Activated T-cell treated with anti-CD3 and anti-CD28 coated beads for 1 hour (primary cell): ENCODE measurements around the gene IRF5.
"Not testable (repeated sequence)": the region's sequence is repeated elsewhere in the genome, so short reads cannot be mapped to it uniquely, and the experiment has no call there.

ENCODE experiments used
- DNase-seq: peaks from one replicate; pipeline ENCODE4 v3.0.0-alpha.2; 2020; ENCODE audit warnings: low read depth

IRF5 gene

DNA sequence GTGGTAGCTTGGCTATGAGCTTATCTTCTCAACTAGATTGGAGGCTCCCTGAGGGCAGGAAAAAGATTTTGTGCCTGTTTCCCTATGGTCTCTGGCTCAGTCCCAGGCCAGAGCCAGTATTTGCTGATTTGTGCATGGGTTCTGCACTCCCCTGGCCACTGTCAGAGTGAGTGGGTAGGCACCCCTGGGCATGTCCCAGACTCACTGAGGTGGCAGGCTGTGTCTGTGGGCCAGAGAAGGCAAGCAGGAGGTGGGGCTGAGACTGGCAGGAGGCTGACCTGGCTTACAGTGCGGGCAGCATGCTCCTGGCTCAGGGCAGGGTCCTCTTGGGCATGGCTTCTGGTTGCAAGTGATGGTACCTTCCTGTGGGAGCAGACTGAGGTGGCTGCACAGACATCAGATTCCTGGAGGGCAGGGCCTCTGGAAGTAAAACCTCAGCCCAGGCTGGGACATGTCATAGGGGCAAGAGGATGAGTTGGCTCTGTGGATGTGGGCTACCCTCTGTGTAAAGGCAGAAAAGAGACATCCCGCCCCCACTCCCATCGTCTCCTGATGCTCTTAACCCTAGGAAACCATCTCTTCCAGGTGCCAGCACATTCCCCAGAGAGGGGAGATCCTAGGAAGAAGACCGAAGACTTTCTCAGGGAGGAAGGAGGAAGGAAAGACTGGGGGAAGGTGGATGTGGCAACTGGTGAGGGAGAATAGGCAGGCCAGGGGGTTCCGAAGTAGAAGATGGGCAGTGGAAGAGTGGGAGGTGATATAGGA lies 31.5 kb upstream of the IRF5 start:
- DNase-seq = no peak

DNA sequence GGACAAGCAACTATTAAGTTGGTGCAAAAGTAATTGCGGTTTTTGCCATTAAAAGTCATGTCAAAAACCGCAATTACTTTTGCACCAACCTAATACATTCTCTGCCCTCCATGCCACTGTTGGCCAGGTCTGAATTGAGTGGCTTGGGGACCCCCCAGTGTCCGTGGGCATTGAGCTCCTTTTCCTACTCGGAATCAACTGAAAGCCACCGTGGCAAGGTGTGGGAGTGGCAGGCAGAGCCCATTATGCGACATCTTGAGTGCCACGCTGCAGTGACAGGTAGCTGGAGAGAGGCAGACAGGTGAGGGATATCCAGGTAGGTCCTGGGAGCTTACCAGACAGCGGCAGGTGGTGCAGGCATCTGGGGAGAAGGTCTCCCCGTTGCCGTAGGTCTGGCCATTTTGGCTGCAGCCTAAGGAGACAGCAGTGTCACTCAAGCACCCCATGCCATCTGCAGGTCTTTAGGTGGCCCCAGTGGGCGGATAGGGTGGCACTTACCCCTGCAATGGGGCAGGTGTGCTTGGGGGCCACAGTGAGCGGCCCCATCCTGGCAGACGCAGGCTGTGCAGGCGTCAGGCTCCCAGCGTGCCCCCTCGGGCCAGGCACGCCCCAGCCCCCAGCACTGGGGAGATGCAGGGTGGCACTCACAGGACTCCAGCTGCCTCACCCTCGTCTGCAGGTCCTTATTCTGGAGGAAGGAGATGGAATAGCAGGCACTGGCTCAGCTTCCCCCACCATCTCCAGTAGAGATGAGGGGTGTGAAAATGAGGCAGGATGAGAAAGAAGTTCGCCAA lies 30.8 kb upstream of the IRF5 start:
- DNase-seq = no peak

GRCh38 chr7:128908750-128909624 lies 28.7 kb upstream of the IRF5 start:
- no peak for DNase-seq

DNA sequence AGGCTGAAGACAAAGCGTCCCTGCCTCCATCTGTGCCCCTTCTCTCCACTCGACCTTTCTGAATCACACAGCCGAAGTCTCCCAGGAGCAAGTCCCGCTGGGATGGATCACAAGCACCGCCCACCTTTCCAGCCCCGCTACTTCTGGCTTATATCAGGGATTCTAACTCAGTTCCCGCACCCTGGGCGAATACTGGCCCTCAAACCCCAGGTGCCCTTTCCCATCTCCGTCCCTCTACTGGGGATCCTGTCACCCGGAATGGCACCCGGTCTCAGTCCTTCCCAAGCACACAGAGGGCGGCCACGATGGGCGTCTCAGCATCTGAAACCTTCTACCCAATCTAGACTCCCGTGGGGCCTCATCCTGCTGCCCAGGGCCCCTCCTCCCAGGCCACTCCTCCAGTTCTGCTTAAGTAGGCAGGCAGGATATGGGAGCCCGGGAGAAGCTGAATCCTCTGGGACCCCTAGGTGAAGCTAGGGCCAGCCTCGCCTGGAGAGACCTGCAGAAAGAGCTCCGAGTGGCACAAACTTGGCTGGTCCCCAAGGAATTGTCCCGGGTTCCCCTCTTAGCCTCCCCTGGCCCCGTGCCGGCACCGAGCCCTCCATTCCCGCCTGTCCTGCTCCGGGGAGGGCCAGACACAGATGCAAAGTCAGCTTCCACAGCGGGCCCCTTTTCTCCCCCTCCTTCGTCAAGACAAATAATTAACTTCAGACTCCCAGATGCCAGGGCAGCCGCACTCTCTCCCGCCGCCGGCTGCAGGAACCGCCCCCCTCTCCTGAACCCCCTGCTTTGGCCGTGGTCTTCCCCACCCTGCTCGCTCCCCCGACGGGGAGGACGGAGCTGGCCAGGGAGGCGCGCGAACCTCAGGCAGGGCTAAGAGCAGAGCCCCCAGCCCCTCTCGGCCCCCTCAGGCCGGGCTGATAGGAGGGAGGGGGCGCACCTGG lies 27.8 kb upstream of the IRF5 start:
- DNase-seq = no peak

GRCh38 chr7:128910569-128910945 lies 27.2 kb upstream of the IRF5 start, which contains the start of gene KCP:
Gene KCP, minus strand, starts transcription at chr7:128910709. Its CDS starts 33 bp downstream, at chr7:128910676.
- no peak for DNase-seq

DNA sequence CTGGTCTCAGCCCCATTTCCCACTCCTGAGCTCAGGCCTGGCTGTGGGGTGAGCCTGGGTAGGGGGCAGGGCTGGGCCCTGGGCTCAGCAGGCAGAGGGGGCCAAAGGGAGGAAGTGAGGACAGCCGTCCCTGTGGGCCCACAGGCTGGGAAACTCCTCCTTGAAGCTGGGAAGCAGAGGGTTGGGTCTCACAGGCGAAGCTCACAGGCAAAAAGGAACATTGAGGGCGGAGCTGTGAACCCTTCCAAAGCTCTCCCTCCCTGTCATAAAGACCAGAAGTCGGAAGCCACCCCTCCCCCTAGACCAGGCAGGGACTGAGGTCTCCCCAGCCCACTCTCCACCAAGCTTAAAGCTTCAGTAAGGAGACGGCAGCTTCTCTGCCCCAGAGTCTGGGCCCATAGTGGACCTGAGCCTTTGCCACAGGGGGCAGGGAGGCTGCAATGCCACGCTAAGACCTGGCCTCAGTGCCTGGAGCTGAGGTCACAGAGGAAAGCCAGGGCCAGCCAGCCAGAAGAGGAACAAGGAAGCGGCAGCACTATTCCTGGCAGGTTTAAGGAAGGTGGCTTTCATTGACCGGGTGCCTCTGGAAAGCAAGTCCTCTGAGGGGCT lies 26.2 kb upstream of the IRF5 start:
- DNase-seq = no peak

- DNase-seq = no peak
These were observed 25.4 kb upstream of the IRF5 start for GRCh38 chr7:128912281-128912680.

- DNase-seq = not testable (repeated sequence)
These were observed 24.8 kb upstream of the IRF5 start for GRCh38 chr7:128912709-128913495.

GRCh38 chr7:128913870-128914565 lies 23.7 kb upstream of the IRF5 start:
- DNase-seq = no peak

DNA sequence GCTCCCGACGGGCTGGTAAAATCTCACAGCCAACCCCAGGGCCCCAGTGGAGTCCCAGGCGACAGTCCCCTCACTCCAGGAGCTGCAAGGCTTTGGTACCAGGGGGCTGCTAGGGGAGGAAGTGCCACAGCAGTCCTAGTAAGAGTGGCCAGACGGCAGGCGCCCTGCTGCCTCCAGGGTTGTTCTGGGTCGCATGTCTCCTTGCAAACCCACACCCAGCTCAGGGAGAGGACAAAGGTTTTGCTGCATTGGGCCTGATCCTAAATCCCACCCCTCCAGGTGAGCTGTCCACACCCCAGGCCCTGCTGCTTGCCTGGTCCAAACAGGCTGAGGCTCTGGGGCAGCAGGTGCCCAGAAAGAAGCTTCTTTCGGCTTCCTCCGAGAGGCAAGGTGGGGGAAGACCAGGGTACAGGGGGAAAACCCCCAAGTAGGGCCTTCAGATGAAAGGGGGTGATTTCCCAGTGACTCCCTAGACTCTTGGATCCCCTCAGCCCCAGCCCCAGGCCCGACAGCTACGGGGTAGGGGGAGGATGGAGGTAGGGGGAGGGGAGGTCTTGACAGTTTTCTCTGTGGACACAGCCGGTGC lies 23.1 kb upstream of the IRF5 start:
- no peak for DNase-seq

- no peak for DNase-seq
These were observed 22.4 kb upstream of the IRF5 start for GRCh38 chr7:128915271-128915819.

- no peak for DNase-seq
These were observed 21.7 kb upstream of the IRF5 start for GRCh38 chr7:128915841-128916642.

DNA sequence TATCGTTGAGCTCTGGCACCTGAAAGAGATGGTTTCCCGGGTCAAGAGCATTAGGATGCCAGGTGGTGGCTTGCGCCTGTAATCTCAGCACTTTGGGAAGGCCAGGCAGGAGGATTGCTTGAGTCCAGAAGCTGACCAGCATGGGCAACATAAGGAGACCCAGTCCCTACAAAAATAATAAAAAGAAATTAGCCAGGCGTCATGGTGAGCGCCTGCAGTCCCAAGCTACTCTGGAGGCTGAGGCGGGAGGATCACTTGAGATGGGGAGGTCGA lies 21.1 kb upstream of the IRF5 start:
- no peak for DNase-seq

DNA sequence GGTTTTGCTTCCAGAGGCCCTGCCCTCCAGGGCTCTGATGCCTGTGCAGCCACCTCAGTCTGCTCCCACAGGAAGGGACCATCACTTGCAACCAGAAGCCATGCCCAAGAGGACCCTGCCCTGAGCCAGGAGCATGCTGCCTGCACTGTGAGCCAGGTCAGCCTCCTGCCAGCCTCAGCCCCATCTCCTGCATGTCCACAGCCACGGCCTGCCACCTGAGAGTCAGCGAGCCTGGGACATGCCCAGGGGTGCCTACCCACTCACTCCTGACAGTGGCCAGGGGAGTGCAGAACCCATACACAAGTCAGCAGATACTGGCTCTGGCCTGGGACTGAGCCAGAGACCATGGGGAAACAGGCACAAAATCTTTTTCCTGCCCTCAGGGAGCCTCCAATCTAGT lies 20.6 kb upstream of the IRF5 start:
- DNase-seq = no peak

GRCh38 chr7:128918016-128918665 lies 19.6 kb upstream of the IRF5 start:
- DNase-seq = no peak

- DNase-seq = no peak
These were observed 18.5 kb upstream of the IRF5 start for GRCh38 chr7:128919241-128919640.
